Peyer's patch (tissue), 4 donors: Measurements from ENCODE around the gene PHC3.

Source experiments
- POLR2A ChIP-seq, 2 donors: fragments of 450-650 bp; IDR thresholded peaks; one replicate each; pipeline ENCODE4 v1.5.1; 2017; ENCODE audit warnings: antibody characterized with exemption in 2 of 2, mild to moderate bottlenecking in 2 of 2, moderate library complexity in 2 of 2
- TF ChIP-seq, protein P1 (sequence below), 6 experiments: fragments of 450-650 bp in 4 of 6; fragments of 200-600 bp in 2 of 6; sonication (generic) in 1 of 6; IDR thresholded peaks; one replicate each; pipeline ENCODE4 v1.5.1; 2017 to 2019; ENCODE audit warnings: antibody characterized with exemption in 6 of 6, mild to moderate bottlenecking in 3 of 6, moderate library complexity in 1 of 6

DNA sequence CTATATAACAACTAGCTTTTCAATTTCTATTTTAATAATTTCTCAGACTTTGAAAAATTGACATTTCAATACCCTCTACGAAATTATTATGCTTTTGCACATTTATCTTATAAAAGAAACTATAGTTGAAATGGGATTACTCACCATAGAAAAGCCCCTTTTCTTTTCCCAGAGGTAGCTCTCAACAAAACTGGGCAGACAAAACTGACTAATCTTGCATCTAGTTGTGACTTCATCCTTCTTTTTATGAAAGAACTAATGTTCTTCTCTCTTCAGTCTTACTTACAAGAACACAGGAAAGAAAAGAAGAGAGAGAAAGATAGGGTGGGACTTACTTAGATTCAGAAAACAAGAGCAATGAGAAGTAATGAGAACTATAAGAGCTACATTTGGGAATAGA lies 82.8 kb downstream of the PHC3 start:
- TF ChIP-seq, protein P1, sequence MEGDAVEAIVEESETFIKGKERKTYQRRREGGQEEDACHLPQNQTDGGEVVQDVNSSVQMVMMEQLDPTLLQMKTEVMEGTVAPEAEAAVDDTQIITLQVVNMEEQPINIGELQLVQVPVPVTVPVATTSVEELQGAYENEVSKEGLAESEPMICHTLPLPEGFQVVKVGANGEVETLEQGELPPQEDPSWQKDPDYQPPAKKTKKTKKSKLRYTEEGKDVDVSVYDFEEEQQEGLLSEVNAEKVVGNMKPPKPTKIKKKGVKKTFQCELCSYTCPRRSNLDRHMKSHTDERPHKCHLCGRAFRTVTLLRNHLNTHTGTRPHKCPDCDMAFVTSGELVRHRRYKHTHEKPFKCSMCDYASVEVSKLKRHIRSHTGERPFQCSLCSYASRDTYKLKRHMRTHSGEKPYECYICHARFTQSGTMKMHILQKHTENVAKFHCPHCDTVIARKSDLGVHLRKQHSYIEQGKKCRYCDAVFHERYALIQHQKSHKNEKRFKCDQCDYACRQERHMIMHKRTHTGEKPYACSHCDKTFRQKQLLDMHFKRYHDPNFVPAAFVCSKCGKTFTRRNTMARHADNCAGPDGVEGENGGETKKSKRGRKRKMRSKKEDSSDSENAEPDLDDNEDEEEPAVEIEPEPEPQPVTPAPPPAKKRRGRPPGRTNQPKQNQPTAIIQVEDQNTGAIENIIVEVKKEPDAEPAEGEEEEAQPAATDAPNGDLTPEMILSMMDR (IDR thresholded peaks at IDR 0.05): no peak
- TF ChIP-seq POLR2A (IDR thresholded peaks at IDR 0.05): no peak
